IMR-90 (cell line): Measurements from ENCODE around the gene ANKRD10. TPM values are rescaled to one million over a fixed set of nuclear protein-coding genes. Genes with fewer than 3 reads are reported as not detected.

Experiments used
- ATAC-seq: fragments of 200-7000 bp; cut with Tn5 transposase; 2 replicates; pipeline ENCODE4 v1.9.1; 2020; ENCODE audit warnings: low read depth, mild to moderate bottlenecking, moderate library complexity
- BruUV-seq: library from RNA; stranded (reverse); fragments of 400-500 nt; replicated peaks from 2 replicates; lab custom pipeline; 2021; lab: Mats Ljungman, UMichigan
- CTCF ChIA-PET: fragments of 300-600 bp; formaldehyde crosslinking; extraction: SDS; loops from one replicate; lab custom pipeline; 2021; ENCODE audit warnings: antibody characterized with exemption; lab: Yijun Ruan, JAX
- POLR2A ChIA-PET: fragments of 300-600 bp; sonication (Branson Sonifier 250); formaldehyde crosslinking; loops from one replicate; lab custom pipeline; 2022; ENCODE audit warnings: antibody characterized with exemption; ENCODE audit not compliant: unreplicated experiment; lab: Charles Lee
- DNase-seq: peaks from one replicate; pipeline ENCODE4 v3.0.0; 2013
- H2AFZ ChIP-seq: replicated peaks from 2 replicates; pipeline ENCODE3; 2013; ENCODE audit warnings: low read length, mild to moderate bottlenecking; ENCODE audit not compliant: poor library complexity
- H2AK5ac ChIP-seq: 2 replicates; pipeline ENCODE4 v1.6.1; 2013; ENCODE audit warnings: low read depth, low read length, inconsistent platforms
- H2AK9ac ChIP-seq: replicated peaks from 2 replicates; pipeline ENCODE3; 2013; ENCODE audit warnings: mild to moderate bottlenecking, low read depth, low read length, moderate library complexity; ENCODE audit not compliant: poor library complexity
- H2BK120ac ChIP-seq: 2 replicates; pipeline ENCODE4 v1.6.1; 2013; ENCODE audit warnings: low read depth, low read length, inconsistent platforms
- H2BK15ac ChIP-seq: 3 replicates; pipeline ENCODE4 v1.6.1; 2013; ENCODE audit warnings: low read depth, low read length, inconsistent platforms
- H2BK20ac ChIP-seq: 2 replicates; pipeline ENCODE4 v1.6.1; 2013; ENCODE audit warnings: low read depth, mild to moderate bottlenecking, inconsistent platforms, low read length, moderate library complexity
- H2BK5ac ChIP-seq: 2 replicates; pipeline ENCODE4 v1.6.1; 2013; ENCODE audit warnings: mild to moderate bottlenecking, low read depth, low read length, inconsistent platforms; ENCODE audit not compliant: poor library complexity, severe bottlenecking
- H3K14ac ChIP-seq: replicated peaks from 2 replicates; pipeline ENCODE4 v1.6.1; 2013; ENCODE audit warnings: low read depth, low read length, inconsistent platforms
- H3K18ac ChIP-seq: 2 replicates; pipeline ENCODE4 v1.6.1; 2013; ENCODE audit warnings: low read depth, low read length, control low read depth
- H3K23ac ChIP-seq: 2 replicates; pipeline ENCODE4 v1.6.1; 2013; ENCODE audit warnings: low read depth, low read length, inconsistent platforms
- H3K27ac ChIP-seq: 2 replicates; pipeline ENCODE4 v1.5.1; 2013; ENCODE audit warnings: mild to moderate bottlenecking, control low read depth, low read length; ENCODE audit not compliant: insufficient read depth
- H3K27me3 ChIP-seq: 2 replicates; pipeline ENCODE4 v1.6.1; 2013; ENCODE audit warnings: low read length; ENCODE audit not compliant: control insufficient read depth, insufficient read depth
- H3K36me3 ChIP-seq: 2 replicates; pipeline ENCODE4 v1.6.1; 2013; ENCODE audit warnings: low read length, mixed read lengths; ENCODE audit not compliant: control insufficient read depth, insufficient read depth
- H3K4ac ChIP-seq: 2 replicates; pipeline ENCODE4 v1.6.1; 2013; ENCODE audit warnings: low read depth, low read length, inconsistent platforms
- H3K4me1 ChIP-seq: 2 replicates; pipeline ENCODE4 v1.6.1; 2013; ENCODE audit warnings: low read length, mixed read lengths; ENCODE audit not compliant: control insufficient read depth, insufficient read depth
- H3K4me2 ChIP-seq: 2 replicates; pipeline ENCODE4 v1.6.1; 2013; ENCODE audit warnings: low read depth, mild to moderate bottlenecking, control low read depth, low read length, moderate library complexity
- H3K4me3 ChIP-seq: 2 replicates; pipeline ENCODE4 v1.5.1; 2013; ENCODE audit warnings: low read depth, mild to moderate bottlenecking, control low read depth, low read length, moderate library complexity; ENCODE audit not compliant: insufficient read depth
- H3K56ac ChIP-seq: 2 replicates; pipeline ENCODE4 v1.6.1; 2013; ENCODE audit warnings: low read length, inconsistent platforms; ENCODE audit not compliant: insufficient read depth; ENCODE audit errors: extremely low read depth
- H3K79me1 ChIP-seq, 2 experiments: 2 replicates each; pipeline ENCODE4 v1.6.1; 2013; ENCODE audit warnings: low read length in 2 of 2, inconsistent platforms in 1 of 2, low read depth in 1 of 2
- H3K9ac ChIP-seq: 2 replicates; pipeline ENCODE4 v1.6.1; 2013; ENCODE audit warnings: low read depth, low read length, control low read depth
- H3K9me1 ChIP-seq: 2 replicates; pipeline ENCODE4 v1.6.1; 2013; ENCODE audit warnings: low read length, inconsistent platforms; ENCODE audit not compliant: insufficient read depth
- H3K9me3 ChIP-seq: 2 replicates; pipeline ENCODE4 v1.6.1; 2013; ENCODE audit warnings: low read length; ENCODE audit not compliant: control insufficient read depth, insufficient read depth
- H4K20me1 ChIP-seq: 2 replicates; pipeline ENCODE4 v1.6.1; 2013; ENCODE audit warnings: low read length, inconsistent platforms; ENCODE audit not compliant: insufficient read depth
- H4K5ac ChIP-seq: 2 replicates; pipeline ENCODE4 v1.6.1; 2013; ENCODE audit warnings: mild to moderate bottlenecking, low read depth, low read length, control low read depth
- H4K8ac ChIP-seq, 2 experiments: 2 replicates each; pipeline ENCODE4 v1.6.1; 2013; ENCODE audit warnings: low read depth in 2 of 2, low read length in 2 of 2, control low read depth in 1 of 2, inconsistent platforms in 1 of 2
- H4K91ac ChIP-seq: 2 replicates; pipeline ENCODE4 v1.6.1; 2013; ENCODE audit warnings: low read depth, low read length, inconsistent platforms; ENCODE audit not compliant: insufficient read depth
- CEBPB ChIP-seq: IDR thresholded peaks from 2 replicates; pipeline ENCODE4 v1.6.1; 2012; ENCODE audit warnings: low read depth, low read length, improper control_type of control experiment
- FOS ChIP-seq: fragments of 150-350 bp; IDR thresholded peaks from 2 replicates; pipeline ENCODE4 v1.6.1; 2016; ENCODE audit warnings: low read depth, low read length
- MAFK ChIP-seq: IDR thresholded peaks from 2 replicates; pipeline ENCODE4 v1.6.1; 2012; ENCODE audit warnings: low read depth, low read length, improper control_type of control experiment
- MAZ ChIP-seq: IDR thresholded peaks from 2 replicates; pipeline ENCODE4 v1.6.1; 2012; ENCODE audit warnings: low read depth, mild to moderate bottlenecking, low read length, improper control_type of control experiment, moderate library complexity, borderline replicate concordance
- MXI1 ChIP-seq: IDR thresholded peaks from 2 replicates; pipeline ENCODE4 v1.6.1; 2012; ENCODE audit warnings: low read depth, mild to moderate bottlenecking, low read length, moderate library complexity, borderline replicate concordance
- POLR2A ChIP-seq: IDR thresholded peaks from 2 replicates; pipeline ENCODE4 v1.6.1; 2012; ENCODE audit warnings: mild to moderate bottlenecking, low read depth, low read length
- RFX5 ChIP-seq: IDR thresholded peaks from 2 replicates; pipeline ENCODE4 v1.8.0; 2012; ENCODE audit warnings: low read depth, mild to moderate bottlenecking, low read length, moderate library complexity
- WGBS, 2 experiments: methylation state at CpG; one replicate each; pipeline versions ENCODE4 v1.1.5 to v1.1.7; 2013; ENCODE audit warnings: missing lambda C conversion rate in 2 of 2; ENCODE audit not compliant: insufficient read length in 1 of 2; ENCODE audit errors: extremely low coverage in 2 of 2; 5-methylcytosine and 5-hydroxymethylcytosine counted together
- dilution Hi-C: fragments of 300-500 bp; cut with HindIII; formaldehyde crosslinking; loops from one replicate; pipeline ENCODE4 v1.14.3; 2018; ENCODE audit warnings: low sequenced_read_pairs; ENCODE audit not compliant: unreplicated experiment
- in situ Hi-C: fragments of 300-500 bp; cut with MboI; formaldehyde crosslinking; loops from 3 replicates; pipeline ENCODE4 v1.14.3; 2019; ENCODE audit warnings: low sequenced_read_pairs, inconsistent platforms, mixed read lengths
- intact Hi-C: fragments of 100-400 bp; cut with micrococcal nuclease; formaldehyde crosslinking; loops from 2 replicates; pipeline ENCODE4 v1.10.0; 2022
- polyA plus RNA-seq, 3 experiments: library from polyadenylated mRNA; depleted of rRNA; stranded (reverse); fragments of >200 nt; gene quantifications; 2 replicates each; pipeline ENCODE4 v1.2.3, GENCODE V29; 2012; ENCODE audit warnings: low replicate concordance in 1 of 3
- total RNA-seq: library from RNA; depleted of rRNA; stranded (reverse); fragments of >200 nt; gene quantifications from 2 replicates; pipeline ENCODE4 v1.2.3, GENCODE V29; 2012
- TF ChIP-seq, protein P1 (sequence below): fragments of 150-350 bp; IDR thresholded peaks from 2 replicates; pipeline ENCODE4 v1.6.1; 2017; ENCODE audit warnings: mild to moderate bottlenecking, antibody characterized with exemption, low read length, low read depth
- TF ChIP-seq, protein P2 (sequence below): fragments of 150-350 bp; IDR thresholded peaks from 2 replicates; pipeline ENCODE4 v1.6.1; 2016; ENCODE audit warnings: low read depth, mild to moderate bottlenecking, low read length, moderate library complexity, borderline replicate concordance

Gene ANKRD10
- total and polyA plus RNA-seq, 2 of the 4 experiments (the other 2 are of a cell fraction) = 18.3 to 31.1 TPM

DNA sequence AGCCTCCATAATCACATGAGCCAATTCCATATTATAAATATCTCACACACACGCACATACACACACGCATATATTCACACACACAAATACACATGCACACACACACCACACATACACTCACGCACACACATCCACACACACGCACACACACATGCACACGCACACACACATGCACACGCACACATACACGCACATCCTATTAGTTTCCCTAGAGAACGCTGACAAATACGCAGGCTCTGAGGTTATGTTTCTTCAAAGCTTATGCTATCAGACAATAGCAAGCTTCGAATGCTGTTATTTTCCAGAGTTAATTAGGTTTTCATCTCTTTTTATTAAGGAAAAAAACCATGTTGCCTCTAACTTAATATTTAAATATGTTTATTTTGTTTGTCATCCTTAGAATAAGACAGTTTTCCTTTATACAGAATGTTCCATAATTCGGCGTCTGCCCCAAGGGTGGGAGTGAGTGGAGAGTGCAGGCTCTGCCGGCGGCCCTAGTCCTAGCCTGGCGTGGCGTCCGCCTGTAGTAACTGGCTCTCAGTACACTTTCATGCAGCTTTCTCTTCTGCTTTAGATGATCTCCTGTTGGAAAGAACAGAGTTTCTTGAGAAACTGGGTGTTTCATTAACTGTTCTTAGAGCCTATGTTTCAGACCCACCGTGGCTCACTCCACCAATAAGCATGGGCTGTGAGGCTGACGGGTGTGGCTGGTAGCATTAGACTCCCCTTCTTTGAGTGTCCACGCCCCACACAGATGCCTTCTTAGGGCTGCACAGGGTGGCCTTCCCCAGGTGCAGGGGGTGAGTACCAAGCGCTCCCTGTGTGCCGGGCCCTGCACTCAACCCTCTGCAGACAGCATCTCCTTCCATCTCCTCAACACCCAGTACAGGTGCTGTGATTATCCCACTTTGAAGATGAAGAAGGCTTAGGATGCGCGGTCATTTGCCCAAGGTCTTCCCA lies 30.4 kb upstream of the ANKRD10 start:
- no peaks in the 10 kb centered on the region for H3K27me3 ChIP-seq
- H3K4me2 ChIP-seq = no peak overlapping the region
- H2AFZ ChIP-seq = no peak overlapping the region
- H3K27ac ChIP-seq = no peak overlapping the region
- ChIA-PET POLR2A (no interaction called here), CTCF (no interaction called here)
- DNase-seq (no peak), ATAC-seq (no peak)
- peak overlapping the region; percentile 55; the same call in 1 of the 2 replicates for H2AK5ac ChIP-seq
- no peak overlapping the region; the same call in 1 of the 2 replicates for H2BK120ac ChIP-seq
- TF ChIP-seq MAZ (no peak), FOS (no peak), CEBPB (no peak), MXI1 (no peak), RFX5 (no peak), POLR2A (no peak), MAFK (no peak)
- TF ChIP-seq, protein P1, sequence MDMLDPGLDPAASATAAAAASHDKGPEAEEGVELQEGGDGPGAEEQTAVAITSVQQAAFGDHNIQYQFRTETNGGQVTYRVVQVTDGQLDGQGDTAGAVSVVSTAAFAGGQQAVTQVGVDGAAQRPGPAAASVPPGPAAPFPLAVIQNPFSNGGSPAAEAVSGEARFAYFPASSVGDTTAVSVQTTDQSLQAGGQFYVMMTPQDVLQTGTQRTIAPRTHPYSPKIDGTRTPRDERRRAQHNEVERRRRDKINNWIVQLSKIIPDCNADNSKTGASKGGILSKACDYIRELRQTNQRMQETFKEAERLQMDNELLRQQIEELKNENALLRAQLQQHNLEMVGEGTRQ = no peak
- TF ChIP-seq, protein P2, sequence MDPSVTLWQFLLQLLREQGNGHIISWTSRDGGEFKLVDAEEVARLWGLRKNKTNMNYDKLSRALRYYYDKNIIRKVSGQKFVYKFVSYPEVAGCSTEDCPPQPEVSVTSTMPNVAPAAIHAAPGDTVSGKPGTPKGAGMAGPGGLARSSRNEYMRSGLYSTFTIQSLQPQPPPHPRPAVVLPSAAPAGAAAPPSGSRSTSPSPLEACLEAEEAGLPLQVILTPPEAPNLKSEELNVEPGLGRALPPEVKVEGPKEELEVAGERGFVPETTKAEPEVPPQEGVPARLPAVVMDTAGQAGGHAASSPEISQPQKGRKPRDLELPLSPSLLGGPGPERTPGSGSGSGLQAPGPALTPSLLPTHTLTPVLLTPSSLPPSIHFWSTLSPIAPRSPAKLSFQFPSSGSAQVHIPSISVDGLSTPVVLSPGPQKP = no peak
- in situ Hi-C loops (loop anchor here (10.0 kb wide), 1 partner anchor 110 kb away; no protein-coding TSS in a partner anchor), intact Hi-C loops (loop anchor here (1.0 to 10.0 kb wide), 2 partner anchors 105 to 1490 kb away; no protein-coding TSS in a partner anchor), dilution Hi-C loops (no loop called here)
- no peak overlapping the region for H3K23ac ChIP-seq
- no peaks in the 10 kb centered on the region for H3K36me3 ChIP-seq
- no peak overlapping the region for H2AK9ac ChIP-seq
- H3K14ac ChIP-seq = peak overlapping the region; percentile 82
- H4K91ac ChIP-seq = no peak overlapping the region
- peak overlapping the region; percentile 57; the same call in 1 of the 2 replicates for H3K4ac ChIP-seq
- H3K9ac ChIP-seq = no peak overlapping the region
- peaks cover 8% of the 10 kb centered on the region for H3K9me1 ChIP-seq
- no TSS peak for BruUV-seq
- 98 to 100% methylated on average over 2 to 8 of the region's 24 CpGs for WGBS, 2 experiments
- no peak overlapping the region for H2BK5ac ChIP-seq
- no peak overlapping the region for H4K5ac ChIP-seq
- H3K79me1 ChIP-seq = no peaks in the 10 kb centered on the region
- H3K18ac ChIP-seq = no peak overlapping the region
- no peak overlapping the region for H2BK20ac ChIP-seq
- H2BK15ac ChIP-seq = peak overlapping the region; percentile 70; the same call in 1 of the 3 replicates
- no peaks in the 10 kb centered on the region for H3K9me3 ChIP-seq
- no peak overlapping the region for H3K56ac ChIP-seq
- no peak overlapping the region for H3K4me3 ChIP-seq
- H4K20me1 ChIP-seq = no peaks in the 10 kb centered on the region
- peak overlapping the region in 1 of 2 experiments; percentile 58; a peak in 1 of 4 replicates for H4K8ac ChIP-seq
- H3K4me1 ChIP-seq = no peaks in the 10 kb centered on the region
